22Rv1 (cell line): ENCODE data around the gene NUFIP1.

Source experiments
- ZFX ChIP-seq: fragments of 450-650 bp; IDR thresholded peaks from 2 replicates; pipeline ENCODE4 v1.6.1; 2017; ENCODE audit warnings: antibody characterized with exemption, borderline replicate concordance
- TF ChIP-seq, protein P1 (sequence below): fragments of 450-650 bp; IDR thresholded peaks from 2 replicates; pipeline ENCODE4 v1.5.1; 2017; ENCODE audit warnings: mild to moderate bottlenecking

GRCh38 chr13:44971656-44972595 is 17.3 kb downstream of the NUFIP1 start:
- TF ChIP-seq, protein P1, sequence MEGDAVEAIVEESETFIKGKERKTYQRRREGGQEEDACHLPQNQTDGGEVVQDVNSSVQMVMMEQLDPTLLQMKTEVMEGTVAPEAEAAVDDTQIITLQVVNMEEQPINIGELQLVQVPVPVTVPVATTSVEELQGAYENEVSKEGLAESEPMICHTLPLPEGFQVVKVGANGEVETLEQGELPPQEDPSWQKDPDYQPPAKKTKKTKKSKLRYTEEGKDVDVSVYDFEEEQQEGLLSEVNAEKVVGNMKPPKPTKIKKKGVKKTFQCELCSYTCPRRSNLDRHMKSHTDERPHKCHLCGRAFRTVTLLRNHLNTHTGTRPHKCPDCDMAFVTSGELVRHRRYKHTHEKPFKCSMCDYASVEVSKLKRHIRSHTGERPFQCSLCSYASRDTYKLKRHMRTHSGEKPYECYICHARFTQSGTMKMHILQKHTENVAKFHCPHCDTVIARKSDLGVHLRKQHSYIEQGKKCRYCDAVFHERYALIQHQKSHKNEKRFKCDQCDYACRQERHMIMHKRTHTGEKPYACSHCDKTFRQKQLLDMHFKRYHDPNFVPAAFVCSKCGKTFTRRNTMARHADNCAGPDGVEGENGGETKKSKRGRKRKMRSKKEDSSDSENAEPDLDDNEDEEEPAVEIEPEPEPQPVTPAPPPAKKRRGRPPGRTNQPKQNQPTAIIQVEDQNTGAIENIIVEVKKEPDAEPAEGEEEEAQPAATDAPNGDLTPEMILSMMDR, result no peak
- TF ChIP-seq ZFX, result no peak
